Natural killer cell (primary cell): ENCODE data around the gene EARS2. TPM values are rescaled to one million over a fixed set of nuclear protein-coding genes. Genes with fewer than 3 reads are reported as not detected.

Source experiments
- ATAC-seq, 3 donors: fragments of 150-1000 bp in 2 of 3; fragments of 200-7000 bp in 1 of 3; cut with Tn5 transposase; 1 replicate in 1 of 3; 2 replicates in 2 of 3; pipeline ENCODE4 v1.10.0; 2021; ENCODE audit warnings: mild to moderate bottlenecking in 2 of 3, moderate library complexity in 2 of 3
- DNase-seq, 2 donors: peaks; one replicate each; pipeline versions ENCODE4 v3.0.0 to v3.0.0-alpha.2; 2013 to 2021; ENCODE audit warnings: mixed read lengths in 1 of 2
- H3K27ac ChIP-seq: one replicate; pipeline ENCODE4 v1.5.1; 2013; ENCODE audit warnings: mild to moderate bottlenecking, low read length
- H3K27me3 ChIP-seq: one replicate; pipeline ENCODE4 v1.6.1; 2013; ENCODE audit warnings: low read length; ENCODE audit not compliant: control insufficient read depth, insufficient read depth
- H3K36me3 ChIP-seq: one replicate; pipeline ENCODE4 v1.6.1; 2013; ENCODE audit warnings: low read length; ENCODE audit not compliant: control insufficient read depth, insufficient read depth
- H3K4me1 ChIP-seq: one replicate; pipeline ENCODE4 v1.6.1; 2013; ENCODE audit warnings: low read length; ENCODE audit not compliant: control insufficient read depth, insufficient read depth
- H3K4me3 ChIP-seq: one replicate; pipeline ENCODE4 v1.5.1; 2013; ENCODE audit warnings: low read length
- H3K9me3 ChIP-seq: one replicate; pipeline ENCODE4 v1.6.1; 2013; ENCODE audit warnings: low read length; ENCODE audit not compliant: control insufficient read depth, insufficient read depth
- H3K27ac Mint-ChIP-seq, 2 donors: one replicate each; pipeline ENCODE4 v1.8.0; 2022; ENCODE audit warnings: mild to moderate bottlenecking in 2 of 2, mixed read lengths in 2 of 2, moderate library complexity in 1 of 2
- H3K27me3 Mint-ChIP-seq, 2 donors: one replicate each; pipeline ENCODE4 v1.8.0; 2022; ENCODE audit warnings: low read depth in 2 of 2, mixed read lengths in 2 of 2
- H3K36me3 Mint-ChIP-seq: one replicate; pipeline ENCODE4 v1.8.0; 2022; ENCODE audit warnings: mixed read lengths
- H3K4me1 Mint-ChIP-seq, 2 donors: one replicate each; pipeline ENCODE4 v1.8.0; 2022; ENCODE audit warnings: mixed read lengths in 2 of 2
- H3K4me3 Mint-ChIP-seq: one replicate; pipeline ENCODE4 v1.8.0; 2022; ENCODE audit warnings: mild to moderate bottlenecking, moderate library complexity, mixed read lengths
- H3K9me3 Mint-ChIP-seq, 2 donors: one replicate each; pipeline ENCODE4 v1.8.0; 2022; ENCODE audit warnings: mixed read lengths in 2 of 2
- CTCF ChIP-seq: fragments of 200-600 bp; IDR thresholded peaks from one replicate; pipeline ENCODE4 v1.8.0; 2022; ENCODE audit warnings: antibody characterized with exemption
- WGBS: methylation state at CpG from one replicate; pipeline ENCODE4 v1.1.7; 2013; ENCODE audit warnings: missing lambda C conversion rate; ENCODE audit not compliant: insufficient coverage; 5-methylcytosine and 5-hydroxymethylcytosine counted together
- intact Hi-C: fragments of 100-400 bp; cut with micrococcal nuclease; formaldehyde crosslinking; loops from one replicate; pipeline ENCODE4 v1.14.2; 2022
- total RNA-seq, 4 donors: library from RNA; stranded (reverse); fragments of 120-200 nt in 1 of 4; gene quantifications; one replicate each; pipeline versions ENCODE4 v1.2.3 to v1.2.4, GENCODE V29; 2013 to 2022

The EARS2 gene
- total RNA-seq, 3 donors from 2014 or later (not counting 1 experiment from before 2014, with no cell fraction given): 12.1 to 14.2 (median 12.4) TPM

DNA sequence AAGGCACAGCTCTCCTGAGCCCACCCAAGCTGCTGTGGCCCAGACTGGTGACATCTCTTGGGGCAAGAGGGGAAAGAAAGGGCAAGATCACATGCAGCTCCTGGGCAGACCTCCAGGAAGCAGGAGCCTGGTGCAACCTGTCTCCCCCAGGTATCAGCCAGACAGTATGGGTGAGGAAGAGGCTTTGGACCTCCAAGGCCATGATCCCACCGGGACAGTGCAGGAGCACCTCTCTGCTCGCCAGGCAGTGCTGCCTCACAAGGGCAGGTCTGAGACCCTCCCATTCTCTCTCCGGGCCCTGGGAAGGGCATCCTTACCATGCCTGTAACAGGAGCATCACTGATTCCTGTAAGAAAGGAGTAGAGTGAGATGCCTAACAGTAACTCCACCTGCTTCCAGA, 78.6 kb downstream of the EARS2 start:
- Mint-ChIP-seq H3K27ac (no peak overlapping the region), H3K4me1 (peaks cover 0 to 5% of the 10 kb centered on the region in 2 donors), H3K27me3 (no peaks in the 10 kb centered on the region), H3K36me3 (peaks cover 7% of the 10 kb centered on the region), H3K9me3 (no peaks in the 10 kb centered on the region), H3K4me3 (no peak overlapping the region)
- peaks cover 73% of the 10 kb centered on the region for H3K36me3 ChIP-seq
- H3K9me3 ChIP-seq: no peaks in the 10 kb centered on the region
- ATAC-seq: no peak
- intact Hi-C loops: no loop called here
- no peak for TF ChIP-seq CTCF
- H3K27ac ChIP-seq: no peak overlapping the region
- H3K27me3 ChIP-seq: no peaks in the 10 kb centered on the region
- WGBS: 100% methylated on average over 3 of the region's 3 CpGs
- H3K4me1 ChIP-seq: no peaks in the 10 kb centered on the region
- no peak overlapping the region for H3K4me3 ChIP-seq
- no peak for DNase-seq

DNA sequence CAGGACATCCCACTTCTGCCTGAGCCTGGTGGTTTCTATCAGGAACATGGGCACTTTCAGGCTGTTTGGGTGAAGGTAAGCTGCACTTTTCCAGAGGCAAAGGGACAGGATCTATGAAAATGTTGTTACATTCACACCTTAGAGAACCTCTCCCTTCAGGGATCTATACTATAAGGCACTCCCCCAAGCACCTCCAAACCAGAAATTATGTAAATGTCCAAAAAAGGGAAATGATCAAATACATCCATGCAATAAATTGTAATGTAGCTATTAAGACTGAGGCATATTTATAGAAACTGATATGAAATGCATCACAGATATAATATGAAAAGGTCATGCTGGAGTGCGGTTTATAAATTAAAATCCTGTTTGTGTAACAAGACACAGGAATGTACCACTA, 80.9 kb downstream of the EARS2 start:
- Mint-ChIP-seq H3K36me3 (no peaks in the 10 kb centered on the region), H3K4me3 (no peak overlapping the region), H3K9me3 (no peaks in the 10 kb centered on the region), H3K27me3 (no peaks in the 10 kb centered on the region), H3K27ac (no peak overlapping the region), H3K4me1 (no peaks in the 10 kb centered on the region)
- no peak for TF ChIP-seq CTCF
- no peak for DNase-seq
- intact Hi-C loops: no loop called here
- no peaks in the 10 kb centered on the region for H3K27me3 ChIP-seq
- no peak for ATAC-seq
- no peaks in the 10 kb centered on the region for H3K9me3 ChIP-seq
- peaks cover 54% of the 10 kb centered on the region for H3K36me3 ChIP-seq
- no peak overlapping the region for H3K27ac ChIP-seq
- no CpG with 5 or more reads among the region's 1 CpG for WGBS
- no peak overlapping the region for H3K4me3 ChIP-seq
- no peaks in the 10 kb centered on the region for H3K4me1 ChIP-seq

Other genes starting within 250 kb of the EARS2 start
- gene COG7, start 104.2 kb downstream of the EARS2 start, total RNA-seq: 10 to 100 TPM; 18.4 to 26.6 (median 20.3) TPM
- gene GGA2, start 46.9 kb downstream of the EARS2 start, total RNA-seq: 100 to 1,000 TPM; 129 to 134 (median 131) TPM
- 10 to 100 TPM; 51.4 to 65.8 (median 63.6) TPM for gene UBFD1, start 377 bp upstream of the EARS2 start, total RNA-seq
- gene NDUFAB1, start 39.0 kb upstream of the EARS2 start, total RNA-seq: 10 to 100 TPM; 27.3 to 30.5 (median 28.3) TPM
- 10 to 100 TPM; 10.7 to 12.8 (median 10.9) TPM for gene PALB2, start 84.0 kb upstream of the EARS2 start, total RNA-seq
- 10 to 100 TPM; 60.7 to 72.1 (median 65.8) TPM for gene DCTN5, start 84.1 kb upstream of the EARS2 start, total RNA-seq
- 1 to 10 TPM in 2 of 3 donors, under 1 TPM in 1; 0.66 to 2.9 (median 1.7) TPM for gene PLK1, start 121.5 kb upstream of the EARS2 start, total RNA-seq
- gene ERN2, start 155.9 kb upstream of the EARS2 start, total RNA-seq: not detected
- gene CHP2, start 197.7 kb upstream of the EARS2 start, total RNA-seq: not detected